Activated naive CD8-positive, alpha-beta T cell (primary cell): ENCODE data around the gene CDT1.

Experiments
- H3K27ac Mint-ChIP-seq: one replicate; pipeline ENCODE4 v1.8.0; 2021; ENCODE audit warnings: mixed read lengths
- H3K27me3 Mint-ChIP-seq: one replicate; pipeline ENCODE4 v1.8.0; 2021; ENCODE audit warnings: mixed read lengths
- H3K36me3 Mint-ChIP-seq: one replicate; pipeline ENCODE4 v1.8.0; 2021; ENCODE audit warnings: mixed read lengths
- H3K4me1 Mint-ChIP-seq: one replicate; pipeline ENCODE4 v1.8.0; 2021; ENCODE audit warnings: low read depth, mixed read lengths
- H3K4me3 Mint-ChIP-seq: one replicate; pipeline ENCODE4 v1.8.0; 2021; ENCODE audit warnings: mild to moderate bottlenecking, mixed read lengths
- H3K9me3 Mint-ChIP-seq: one replicate; pipeline ENCODE4 v1.8.0; 2021; ENCODE audit warnings: low read depth, mixed read lengths

The CDT1 gene

DNA sequence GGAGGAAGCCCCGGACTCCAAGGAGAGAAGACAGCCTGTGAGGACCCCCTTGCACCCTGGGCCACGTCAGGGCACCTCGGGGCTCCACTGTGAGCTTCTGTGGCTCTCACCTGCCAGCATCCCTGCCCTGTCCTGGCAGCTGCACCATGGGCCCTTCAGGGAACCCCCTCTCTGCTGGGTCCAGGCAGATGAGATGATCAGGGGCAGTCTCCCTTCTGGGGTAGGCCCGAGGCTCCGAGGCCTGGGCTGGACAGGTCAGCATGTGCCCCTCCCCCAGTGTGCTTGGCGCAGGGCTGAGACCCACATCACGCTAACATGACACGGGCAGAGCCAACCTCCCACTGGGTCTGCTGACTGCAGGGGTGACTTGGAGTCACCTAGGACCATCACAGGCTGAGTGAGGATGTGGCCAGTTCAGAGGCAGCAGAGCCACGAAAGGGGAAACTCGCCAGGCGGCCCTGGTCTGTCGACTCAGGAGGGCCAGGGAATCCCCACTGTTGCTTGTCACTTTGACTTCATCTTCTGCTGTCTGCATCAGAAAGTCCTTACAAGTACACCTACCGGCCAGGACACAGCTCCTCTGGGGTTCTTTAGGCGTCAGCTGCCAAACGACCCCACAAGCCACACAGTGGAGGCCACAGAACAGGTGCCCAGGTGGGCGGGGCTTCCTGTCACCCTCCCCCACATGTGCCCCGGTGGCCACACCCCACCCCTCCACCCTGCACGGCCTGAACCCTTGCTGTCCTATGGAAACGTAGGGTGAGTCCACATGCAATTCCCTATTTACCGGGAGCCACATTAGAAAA lies 50.9 kb downstream of the CDT1 start:
- H3K9me3 Mint-ChIP-seq = no peaks in the 10 kb centered on the region
- H3K4me3 Mint-ChIP-seq = peak overlapping the region; percentile 79
- no peaks in the 10 kb centered on the region for H3K27me3 Mint-ChIP-seq
- H3K27ac Mint-ChIP-seq = no peak overlapping the region
- H3K4me1 Mint-ChIP-seq = peaks cover 34% of the 10 kb centered on the region
- no peaks in the 10 kb centered on the region for H3K36me3 Mint-ChIP-seq

- Mint-ChIP-seq H3K4me1 (peaks cover 34% of the 10 kb centered on the region), H3K4me3 (peak overlapping the region; percentile 79), H3K27ac (peak overlapping the region; percentile 54), H3K36me3 (no peaks in the 10 kb centered on the region), H3K27me3 (no peaks in the 10 kb centered on the region), H3K9me3 (no peaks in the 10 kb centered on the region)
Measured at GRCh38 chr16:88855176-88855575, 51.6 kb downstream of the CDT1 start.

GRCh38 chr16:88855736-88856121 lies 52.1 kb downstream of the CDT1 start:
- Mint-ChIP-seq H3K27ac (no peak overlapping the region), H3K27me3 (no peaks in the 10 kb centered on the region), H3K36me3 (no peaks in the 10 kb centered on the region), H3K4me3 (peak overlapping the region; percentile 79), H3K9me3 (no peaks in the 10 kb centered on the region), H3K4me1 (peaks cover 34% of the 10 kb centered on the region)

GRCh38 chr16:88856122-88856827 lies 52.7 kb downstream of the CDT1 start:
- Mint-ChIP-seq H3K27me3 (no peaks in the 10 kb centered on the region), H3K27ac (no peak overlapping the region), H3K4me1 (peaks cover 34% of the 10 kb centered on the region), H3K36me3 (no peaks in the 10 kb centered on the region), H3K9me3 (no peaks in the 10 kb centered on the region), H3K4me3 (peak overlapping the region; percentile 79)

DNA sequence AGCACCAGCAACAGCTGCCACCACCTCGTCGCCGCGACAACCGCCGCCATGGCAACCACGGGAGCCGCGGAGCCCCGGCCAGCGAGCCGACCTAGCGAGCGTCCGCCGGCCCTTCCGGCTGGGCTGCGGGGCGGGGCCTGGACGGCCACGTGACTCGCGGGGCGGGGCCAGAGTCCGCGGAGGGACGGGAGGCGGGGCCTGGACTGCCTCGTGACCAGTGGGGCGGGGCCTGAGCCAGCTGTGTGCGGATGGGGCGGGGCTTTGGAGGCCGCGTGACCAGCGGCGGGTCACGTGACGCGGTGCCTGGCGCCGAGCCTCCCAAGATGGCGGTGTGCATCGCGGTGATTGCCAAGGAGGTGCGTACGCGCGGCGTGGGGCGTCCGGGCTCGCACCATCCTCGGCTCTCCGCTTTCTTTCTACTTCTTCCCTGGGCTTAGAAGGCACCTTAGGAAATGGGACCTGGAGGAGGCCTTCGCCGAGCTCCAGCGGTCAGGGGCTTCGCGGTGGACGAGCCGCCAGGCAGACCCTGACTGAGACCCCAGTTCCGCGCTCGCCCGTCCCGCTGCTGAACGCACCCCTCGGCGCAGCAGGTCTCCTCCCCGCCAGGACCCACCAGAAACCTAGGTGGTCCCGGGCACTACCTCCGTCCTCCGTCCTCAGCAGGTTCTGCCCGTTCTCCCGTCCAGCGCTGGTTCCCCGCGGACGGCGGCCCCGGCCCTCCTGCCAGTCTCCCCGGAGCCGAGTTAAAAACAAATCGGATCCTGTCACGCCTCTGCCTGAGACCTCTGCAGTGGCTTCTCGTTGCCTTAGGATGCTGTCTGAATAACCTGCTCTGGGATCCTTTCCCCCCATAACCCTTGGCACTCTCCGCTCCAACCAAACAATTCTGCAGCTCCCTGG lies 53.5 kb downstream of the CDT1 start, which contains the start of the genes GALNS and TRAPPC2L:
TSS of gene GALNS (minus strand) at position 120 of the 900 bp plus-strand sequence. CDS start at position 50, 70 bp downstream.
TSS of gene TRAPPC2L (plus strand) at position 300 of the 900 bp plus-strand sequence. CDS start at position 324, 24 bp downstream.
- Mint-ChIP-seq H3K4me3 (peak within 1 kb of the TSS; percentile 100), H3K9me3 (no peaks in the 10 kb centered on the region), H3K27ac (peak within 1 kb of the TSS; percentile 94), H3K27me3 (no peaks in the 10 kb centered on the region), H3K36me3 (no peaks in the 10 kb centered on the region), H3K4me1 (peaks cover 34% of the 10 kb centered on the region)

- peak overlapping the region; percentile 94 for H3K27ac Mint-ChIP-seq
- H3K4me1 Mint-ChIP-seq = peaks cover 32% of the 10 kb centered on the region
- H3K36me3 Mint-ChIP-seq = no peaks in the 10 kb centered on the region
- no peaks in the 10 kb centered on the region for H3K9me3 Mint-ChIP-seq
- no peaks in the 10 kb centered on the region for H3K27me3 Mint-ChIP-seq
- peak overlapping the region; percentile 100 for H3K4me3 Mint-ChIP-seq
Measured at GRCh38 chr16:88857728-88858339, 54.2 kb downstream of the CDT1 start.
